Activated CD4-positive, alpha-beta T cell treated with anti-CD3 and anti-CD28 coated beads, Interleukin-2, amount 50 U/mL, for 4 hours (primary cell): ENCODE results near the gene RICTOR.

ENCODE experiments used
- DNase-seq, 2 experiments: peaks; one replicate each; pipeline ENCODE4 v3.0.0-alpha.2; 2020

RICTOR gene

DNA sequence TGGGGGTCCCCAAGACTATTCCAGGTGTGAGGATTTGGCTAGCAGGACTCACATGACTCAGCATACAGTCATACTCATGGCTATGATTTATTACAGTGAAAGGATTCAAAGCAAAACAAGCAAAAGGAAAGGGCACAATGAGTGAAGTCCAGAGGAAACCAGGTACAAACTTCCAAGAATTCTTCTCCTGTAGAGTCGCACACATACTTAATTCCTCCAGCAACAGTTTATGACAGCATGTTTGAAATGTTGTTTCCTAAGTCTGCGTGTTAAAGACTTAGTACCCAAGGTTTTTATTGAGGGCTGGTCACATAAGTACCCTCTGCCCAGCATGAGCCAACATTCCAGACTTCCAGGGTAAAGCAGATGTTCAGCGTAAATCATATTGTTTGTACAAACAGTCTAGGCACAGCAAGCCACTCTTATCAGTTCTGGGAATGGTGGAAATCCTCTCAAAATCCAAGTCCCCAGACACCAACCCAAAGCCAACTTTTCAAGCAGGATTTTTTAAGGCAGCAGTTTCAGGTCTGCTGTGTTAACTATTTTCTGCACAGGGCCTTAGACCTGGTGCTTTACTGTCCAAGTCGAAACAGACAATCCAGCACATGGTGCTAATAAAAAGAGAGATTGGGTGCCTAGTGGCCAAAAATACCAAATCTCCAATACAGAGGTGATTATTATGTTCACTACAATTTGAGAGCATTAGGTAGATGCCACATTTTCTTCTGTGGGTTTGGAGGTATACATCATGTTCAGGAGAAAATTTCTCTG, 18.6 kb upstream of the RICTOR start:
- no peak for DNase-seq

DNA sequence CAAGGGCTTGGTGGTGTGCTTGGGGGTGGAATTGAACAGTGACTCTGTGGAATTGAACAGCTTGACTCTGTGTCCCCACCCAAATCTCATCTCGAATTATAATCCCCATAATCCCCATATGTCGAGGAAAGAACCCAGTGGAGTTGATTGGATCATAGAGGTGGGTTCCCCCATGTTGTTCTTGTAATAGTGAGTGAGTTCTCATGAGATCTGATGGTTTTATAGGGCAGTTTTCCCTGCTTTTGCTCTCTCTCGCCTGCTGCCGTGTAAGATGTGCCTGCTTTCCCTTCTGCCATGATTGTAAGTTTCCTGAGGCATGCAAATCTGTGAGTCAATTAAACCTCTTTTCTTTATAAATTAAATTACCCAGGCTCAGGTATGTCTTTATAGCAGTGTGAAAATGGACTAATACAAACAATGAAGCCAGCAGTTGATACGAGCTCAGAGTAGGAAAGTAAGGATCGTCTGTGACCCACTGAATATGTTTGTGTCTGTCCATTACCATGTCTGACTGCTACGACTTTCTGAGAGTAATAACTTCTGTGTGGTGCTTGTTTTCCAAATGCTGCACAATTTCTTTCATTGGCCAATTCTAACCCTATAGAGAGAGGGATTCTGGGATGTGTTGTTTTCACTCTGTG, 17.9 kb upstream of the RICTOR start:
- DNase-seq = no peak

- no peak for DNase-seq
These were observed 9.8 kb upstream of the RICTOR start for GRCh38 chr5:39083968-39084367.

DNA sequence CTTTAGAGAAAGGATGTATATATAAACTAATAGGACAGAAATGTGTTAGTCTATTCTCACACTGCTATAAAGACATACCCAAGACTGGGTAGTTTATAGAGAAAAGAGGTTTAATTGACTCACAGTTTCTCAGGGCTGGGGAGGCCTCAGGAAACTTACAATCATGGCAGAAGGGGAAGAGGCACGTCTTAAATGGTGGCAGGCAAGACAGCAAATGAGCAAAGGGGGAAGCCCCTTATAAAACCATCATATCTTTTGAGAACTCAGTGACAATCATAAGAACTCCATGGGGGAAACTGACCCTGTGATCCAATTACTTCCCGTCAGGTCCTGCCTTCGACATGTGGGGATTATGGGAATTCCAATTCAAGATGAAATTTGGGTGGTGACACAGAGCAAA, 8.8 kb upstream of the RICTOR start:
- no peak for DNase-seq

DNA sequence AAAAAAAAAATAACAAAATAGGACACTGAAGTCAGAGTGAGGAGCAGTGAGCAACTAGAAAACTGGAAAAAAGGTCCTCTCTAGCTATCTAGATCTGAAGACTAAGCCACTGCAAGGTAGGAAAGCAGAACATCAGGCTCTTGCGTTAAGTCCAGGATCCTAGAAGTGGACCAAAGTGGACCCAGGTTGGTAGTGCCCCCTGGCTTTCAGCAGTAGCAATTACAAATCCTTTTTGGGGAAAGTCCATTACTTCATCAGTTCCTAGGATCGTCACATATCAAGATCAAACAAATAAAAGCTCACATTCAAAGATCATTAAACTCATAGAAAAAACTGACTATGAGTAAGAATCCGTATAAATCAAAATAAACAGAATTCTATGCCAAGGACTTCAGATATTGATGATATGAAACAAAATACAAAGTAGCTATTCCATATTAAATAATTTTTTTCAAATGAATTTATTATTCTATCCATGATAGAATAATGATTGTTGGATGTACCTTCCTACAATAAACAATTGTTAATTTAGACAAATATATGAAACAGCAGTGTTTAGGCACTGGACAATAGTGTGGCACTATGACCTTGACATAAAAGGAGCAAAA, 6.5 kb upstream of the RICTOR start:
- no peak for DNase-seq

DNA sequence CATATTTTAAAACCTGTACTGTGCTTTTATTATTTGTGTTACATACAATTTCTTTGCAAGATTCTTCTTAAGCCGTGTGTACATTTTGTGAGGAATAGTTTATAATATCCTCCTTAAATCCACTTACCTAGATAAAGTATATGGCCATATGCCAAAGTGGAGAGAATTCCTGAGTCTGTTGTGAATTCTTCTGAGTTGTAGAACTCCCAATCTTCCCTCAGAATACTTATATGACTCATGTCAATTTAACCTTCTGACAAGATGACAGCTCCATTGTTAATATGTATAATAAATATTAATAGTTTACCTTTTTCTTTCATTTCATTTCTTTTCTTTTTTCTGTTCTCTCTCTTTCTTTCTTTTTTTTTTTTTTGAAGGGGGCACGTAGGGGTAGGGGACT, 6.0 kb upstream of the RICTOR start:
- no peak for DNase-seq

- DNase-seq = no peak
These were observed 4.9 kb upstream of the RICTOR start for GRCh38 chr5:39079147-39079546.

DNA sequence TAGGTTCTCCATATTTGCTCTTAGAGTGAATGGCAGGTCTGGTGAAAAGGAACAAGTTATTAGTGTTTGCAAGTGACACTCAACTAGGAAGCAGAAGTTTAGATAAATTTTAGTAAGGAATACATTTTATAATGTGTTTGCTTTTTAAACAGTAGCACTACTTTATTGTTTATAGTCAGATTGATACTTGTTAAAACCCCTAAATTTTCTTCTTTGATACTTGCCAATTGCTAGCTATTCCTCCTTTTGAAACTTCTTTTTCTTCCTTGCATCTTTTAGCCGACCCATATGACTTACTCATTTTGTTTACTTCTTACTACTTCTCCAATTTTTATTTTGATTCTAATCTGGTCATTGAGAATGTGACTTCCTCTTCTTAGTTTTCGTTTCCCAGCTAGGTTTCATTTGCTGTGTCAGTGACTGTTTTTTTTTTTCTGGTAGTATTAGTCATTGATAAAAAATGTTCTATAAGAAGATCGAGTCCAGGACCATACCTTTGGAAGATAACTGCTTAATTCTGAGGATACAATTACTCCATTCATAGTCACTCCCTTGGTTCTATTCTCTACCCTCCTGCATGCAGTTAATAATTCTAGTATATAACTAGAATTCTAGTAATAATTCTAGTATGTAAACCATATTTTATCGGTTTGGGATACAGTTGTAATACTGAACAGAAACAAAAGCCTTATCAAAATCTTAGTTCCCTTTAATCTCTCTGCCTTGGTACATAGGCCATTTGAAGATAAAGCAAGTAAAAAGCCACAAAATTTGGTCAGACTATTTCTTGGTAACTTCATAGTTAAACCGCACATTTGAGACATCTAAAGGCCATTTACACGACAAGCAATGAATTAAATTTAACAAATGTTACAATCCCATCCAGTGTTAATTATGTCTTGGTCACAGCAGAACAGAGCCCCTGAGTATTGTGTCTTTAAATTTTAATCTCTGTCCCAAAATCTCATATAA, 2.8 kb upstream of the RICTOR start:
- DNase-seq = no peak

DNA sequence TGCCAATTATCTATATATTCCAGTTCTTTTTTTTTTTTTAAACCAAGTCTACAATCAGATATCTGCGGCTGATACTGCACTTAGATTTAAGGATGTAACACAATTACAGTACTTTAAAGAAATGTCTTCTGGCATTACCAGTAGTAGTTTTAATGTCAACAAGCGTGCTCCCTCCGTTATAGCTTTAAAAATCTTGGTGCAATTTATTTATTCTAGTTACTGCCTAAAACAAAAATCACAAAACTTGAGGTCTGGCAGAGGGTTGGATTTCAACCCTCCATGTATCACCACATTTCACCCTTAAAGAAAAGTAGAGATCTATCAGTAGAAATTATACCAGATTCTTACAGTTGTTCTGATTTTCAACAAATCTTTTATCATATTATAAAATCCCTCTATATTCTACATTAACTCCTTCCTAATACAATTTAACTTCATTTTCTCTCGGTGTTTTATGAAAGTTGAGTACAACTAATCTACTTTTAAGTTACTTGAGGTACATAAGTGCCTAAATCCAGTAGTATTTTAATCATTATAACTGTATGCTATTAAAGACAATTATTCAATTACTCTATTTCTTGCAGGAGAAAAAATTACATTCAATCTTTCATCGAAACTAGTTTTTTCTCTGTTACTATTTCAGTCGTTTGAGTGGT, 2.0 kb upstream of the RICTOR start:
- DNase-seq = no peak

DNA sequence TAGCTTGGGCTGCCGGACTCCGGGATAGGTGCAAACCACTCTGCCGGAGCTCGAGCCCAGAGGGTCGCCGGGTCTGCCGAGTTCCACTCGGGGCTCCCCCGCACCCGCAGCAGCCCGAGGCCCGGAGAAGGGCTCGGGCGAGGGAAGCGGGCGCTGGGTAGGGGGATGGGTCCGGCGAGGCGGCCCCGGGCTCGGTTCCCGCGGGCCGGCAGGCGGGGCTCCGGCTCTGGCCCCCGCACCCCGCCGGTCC, 507 bp downstream of the RICTOR start:
- DNase-seq = no peak

DNA sequence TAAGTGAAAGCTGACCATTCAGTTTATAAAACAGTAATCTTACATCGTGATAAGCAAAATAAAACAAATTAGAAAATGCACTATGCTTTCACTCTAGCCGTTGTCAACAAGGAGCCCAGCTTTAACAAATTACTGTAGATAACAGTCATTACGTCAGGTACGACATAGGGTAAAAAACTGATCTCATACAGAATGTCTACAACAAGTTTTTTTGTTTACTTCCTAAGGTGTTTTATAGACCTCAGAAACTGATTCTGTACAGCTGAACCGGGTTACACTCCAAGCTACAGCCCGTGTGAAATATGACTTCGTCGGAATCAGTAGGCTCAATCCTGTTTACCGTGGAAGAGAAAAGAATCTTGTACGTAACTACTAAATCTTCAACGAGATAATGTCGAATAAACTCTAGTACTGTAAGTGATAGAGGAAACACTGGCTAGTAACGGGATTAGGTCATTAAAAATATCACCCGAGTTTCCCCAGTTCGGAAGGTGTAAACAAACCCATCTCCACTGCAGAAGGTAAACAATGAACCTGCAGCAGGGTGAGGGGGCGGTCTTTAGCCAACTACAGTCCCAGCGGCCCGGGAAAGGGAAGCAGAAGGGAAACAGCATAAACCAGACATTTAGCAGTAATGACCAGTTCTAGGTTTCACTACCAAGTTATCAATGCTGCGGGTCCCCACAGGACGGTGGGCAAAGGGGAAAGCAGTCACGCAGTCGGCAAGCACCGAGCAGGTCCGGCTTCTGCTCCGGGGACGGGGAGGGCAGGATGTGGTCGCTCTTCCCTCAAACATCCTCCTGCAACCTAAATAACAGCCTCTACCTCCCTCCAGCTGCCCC, 1.1 kb downstream of the RICTOR start:
- peak; percentile 18 to 23 for DNase-seq

DNA sequence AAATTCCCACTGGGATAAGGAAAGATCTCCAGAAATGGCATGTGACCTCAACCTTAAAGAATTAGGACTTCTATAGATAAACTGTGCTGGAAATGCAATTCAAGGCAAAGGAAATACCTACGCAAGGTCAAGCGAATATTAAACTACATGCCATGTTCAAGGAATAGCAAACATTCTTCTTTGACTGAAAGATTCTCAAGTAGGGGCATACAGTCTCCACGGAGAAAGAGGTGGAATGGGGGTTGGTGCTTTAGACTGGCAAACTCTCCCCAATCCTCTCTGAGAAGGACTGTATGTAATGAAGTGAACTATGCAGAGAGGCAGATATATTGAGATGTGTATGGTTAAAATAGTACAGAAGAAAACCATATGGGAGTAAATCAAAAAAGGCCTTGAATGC, 6.1 kb downstream of the RICTOR start:
- DNase-seq = no peak

DNA sequence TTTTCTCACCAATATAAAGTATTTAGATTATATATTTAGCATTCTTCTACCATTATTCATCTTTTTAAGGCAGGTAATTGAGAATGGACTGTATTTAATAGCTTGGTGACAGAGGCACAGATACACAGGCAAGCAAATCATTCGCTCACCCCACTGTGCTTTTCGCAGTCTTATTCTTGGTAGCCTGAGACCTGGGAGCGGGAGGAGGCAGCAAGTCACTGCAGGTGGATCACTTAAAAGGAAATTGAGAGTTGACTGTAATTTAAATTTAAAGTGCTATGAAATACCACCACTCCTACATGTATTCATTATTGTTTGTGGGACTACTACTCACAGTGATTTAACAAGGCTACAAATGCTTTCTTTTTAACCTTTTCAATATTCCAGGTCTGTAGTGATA, 9.7 kb downstream of the RICTOR start:
- DNase-seq = no peak

GRCh38 chr5:39063037-39063436, 11.2 kb downstream of the RICTOR start:
- DNase-seq = no peak

DNA sequence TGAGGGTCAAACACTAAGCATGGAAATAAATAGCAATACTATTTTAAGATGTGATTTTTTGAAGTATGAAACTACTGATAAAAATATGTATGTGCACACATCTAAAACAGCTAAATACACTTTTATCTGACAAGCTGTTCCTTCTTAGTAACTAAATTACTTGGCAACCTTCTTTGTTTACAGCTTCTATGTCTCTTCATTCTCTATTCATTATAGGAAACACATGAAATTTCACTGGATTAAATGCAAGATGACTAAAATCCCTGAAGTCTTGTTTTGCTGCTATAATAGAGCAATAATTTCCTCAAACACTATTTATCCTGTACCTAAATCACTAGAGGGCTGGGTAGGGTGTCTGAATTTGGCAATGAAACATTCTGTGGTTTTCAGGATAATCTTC, 11.7 kb downstream of the RICTOR start:
- DNase-seq = no peak

GRCh38 chr5:39062104-39062503, 12.1 kb downstream of the RICTOR start:
- DNase-seq = no peak

DNA sequence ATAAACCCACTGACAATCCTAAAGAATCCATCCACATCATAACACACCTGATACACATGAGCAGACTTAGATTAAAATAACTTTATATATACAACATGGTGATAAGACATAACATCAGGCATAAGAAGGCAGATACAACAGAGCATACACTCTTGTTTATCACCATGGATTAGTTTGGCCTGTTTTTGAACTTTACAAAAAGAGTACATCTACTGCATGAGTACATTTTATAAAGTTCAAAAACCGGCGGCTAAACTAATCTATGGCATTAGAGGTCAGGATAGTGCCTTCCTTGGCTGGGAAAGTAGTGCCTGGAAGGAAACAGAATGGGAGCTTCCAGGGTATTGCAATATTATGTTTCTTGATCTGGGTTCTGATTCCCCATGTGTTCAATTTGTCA, 15.1 kb downstream of the RICTOR start:
- no peak for DNase-seq

GRCh38 chr5:39058178-39058921, 15.8 kb downstream of the RICTOR start:
- no peak for DNase-seq

- no peak for DNase-seq
These were observed 16.5 kb downstream of the RICTOR start for GRCh38 chr5:39057734-39058133.

DNA sequence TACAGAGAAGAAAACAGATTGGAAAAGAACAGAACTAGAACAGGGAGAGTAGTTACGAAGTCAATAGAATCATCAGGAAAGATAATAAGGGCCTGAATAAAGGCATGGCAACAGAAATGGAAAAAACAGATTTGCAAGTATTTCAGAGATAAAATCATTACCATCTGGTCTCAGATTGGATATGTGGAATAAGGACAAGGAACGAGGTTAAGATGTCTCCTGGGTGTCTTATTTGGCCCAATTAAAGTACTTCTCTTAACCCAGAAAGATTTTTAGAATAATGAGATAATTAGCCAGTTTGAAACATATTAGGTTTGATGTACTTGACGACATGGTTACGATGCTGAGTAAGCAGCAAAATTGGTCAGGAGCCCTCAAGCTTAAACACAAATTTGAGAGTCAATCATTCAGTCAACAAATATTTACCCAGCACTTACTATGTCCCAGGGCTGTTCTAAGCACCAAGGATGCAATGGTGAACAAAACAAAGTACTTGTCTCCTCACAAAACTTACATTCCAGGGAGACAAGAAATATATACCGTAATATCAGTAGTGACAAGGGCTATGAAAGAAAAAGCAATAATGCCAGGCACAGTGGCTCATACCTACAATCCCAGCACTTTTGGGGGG, 18.3 kb downstream of the RICTOR start:
- DNase-seq = no peak
